GM12873 (cell line): Measurements from ENCODE around the gene KLHL2.

Experiments used
- TF ChIP-seq, protein P1 (sequence below): IDR thresholded peaks from 2 replicates; pipeline ENCODE4 v1.5.1; 2012; ENCODE audit warnings: low read depth, mild to moderate bottlenecking, moderate library complexity, low read length, control low read depth; ENCODE audit not compliant: insufficient read depth; ENCODE audit errors: missing control alignments

The KLHL2 gene

DNA sequence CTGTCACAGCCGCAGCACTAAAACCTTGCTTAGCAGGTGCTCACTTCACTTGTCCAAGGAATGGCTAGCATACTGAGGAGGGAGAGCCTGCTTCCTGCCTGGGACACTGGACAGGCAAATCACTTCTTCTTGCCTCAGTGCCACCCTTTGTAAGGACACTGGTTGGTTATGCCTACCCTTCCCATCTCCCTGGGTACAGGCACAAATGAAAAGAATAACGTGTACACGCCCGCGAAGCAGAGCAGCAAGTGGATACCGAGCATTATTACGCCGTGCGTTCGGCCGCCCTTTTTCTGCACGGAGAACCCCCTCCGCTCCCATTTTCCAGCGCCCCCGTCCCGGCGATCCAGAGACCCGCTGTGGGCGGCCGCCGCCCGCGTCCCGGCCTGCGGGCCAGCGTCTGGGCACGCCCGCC, 338 bp upstream of the KLHL2 start:
- TF ChIP-seq, protein P1, sequence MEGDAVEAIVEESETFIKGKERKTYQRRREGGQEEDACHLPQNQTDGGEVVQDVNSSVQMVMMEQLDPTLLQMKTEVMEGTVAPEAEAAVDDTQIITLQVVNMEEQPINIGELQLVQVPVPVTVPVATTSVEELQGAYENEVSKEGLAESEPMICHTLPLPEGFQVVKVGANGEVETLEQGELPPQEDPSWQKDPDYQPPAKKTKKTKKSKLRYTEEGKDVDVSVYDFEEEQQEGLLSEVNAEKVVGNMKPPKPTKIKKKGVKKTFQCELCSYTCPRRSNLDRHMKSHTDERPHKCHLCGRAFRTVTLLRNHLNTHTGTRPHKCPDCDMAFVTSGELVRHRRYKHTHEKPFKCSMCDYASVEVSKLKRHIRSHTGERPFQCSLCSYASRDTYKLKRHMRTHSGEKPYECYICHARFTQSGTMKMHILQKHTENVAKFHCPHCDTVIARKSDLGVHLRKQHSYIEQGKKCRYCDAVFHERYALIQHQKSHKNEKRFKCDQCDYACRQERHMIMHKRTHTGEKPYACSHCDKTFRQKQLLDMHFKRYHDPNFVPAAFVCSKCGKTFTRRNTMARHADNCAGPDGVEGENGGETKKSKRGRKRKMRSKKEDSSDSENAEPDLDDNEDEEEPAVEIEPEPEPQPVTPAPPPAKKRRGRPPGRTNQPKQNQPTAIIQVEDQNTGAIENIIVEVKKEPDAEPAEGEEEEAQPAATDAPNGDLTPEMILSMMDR, result no peak

DNA sequence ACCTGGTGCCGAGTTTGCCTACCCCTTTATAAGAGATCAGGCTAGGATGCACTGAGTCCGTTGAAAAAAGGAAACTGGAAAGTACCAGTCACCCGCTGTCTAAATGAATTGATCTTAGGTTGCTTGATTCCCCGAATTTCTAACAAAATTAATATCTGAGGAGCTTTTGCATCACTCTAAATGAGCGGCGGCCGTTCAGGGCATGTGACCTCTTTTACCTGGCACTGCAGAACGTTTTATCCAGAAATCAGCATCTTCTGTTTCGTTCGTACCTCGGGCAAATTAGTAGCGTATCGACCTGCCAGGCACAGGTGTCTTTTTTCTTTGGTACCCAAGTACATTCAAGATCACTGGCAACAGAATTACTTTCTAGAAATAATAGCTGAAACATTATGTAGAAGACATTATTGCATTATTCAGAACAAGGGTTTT, 876 bp downstream of the KLHL2 start:
- TF ChIP-seq, protein P1, result no peak

DNA sequence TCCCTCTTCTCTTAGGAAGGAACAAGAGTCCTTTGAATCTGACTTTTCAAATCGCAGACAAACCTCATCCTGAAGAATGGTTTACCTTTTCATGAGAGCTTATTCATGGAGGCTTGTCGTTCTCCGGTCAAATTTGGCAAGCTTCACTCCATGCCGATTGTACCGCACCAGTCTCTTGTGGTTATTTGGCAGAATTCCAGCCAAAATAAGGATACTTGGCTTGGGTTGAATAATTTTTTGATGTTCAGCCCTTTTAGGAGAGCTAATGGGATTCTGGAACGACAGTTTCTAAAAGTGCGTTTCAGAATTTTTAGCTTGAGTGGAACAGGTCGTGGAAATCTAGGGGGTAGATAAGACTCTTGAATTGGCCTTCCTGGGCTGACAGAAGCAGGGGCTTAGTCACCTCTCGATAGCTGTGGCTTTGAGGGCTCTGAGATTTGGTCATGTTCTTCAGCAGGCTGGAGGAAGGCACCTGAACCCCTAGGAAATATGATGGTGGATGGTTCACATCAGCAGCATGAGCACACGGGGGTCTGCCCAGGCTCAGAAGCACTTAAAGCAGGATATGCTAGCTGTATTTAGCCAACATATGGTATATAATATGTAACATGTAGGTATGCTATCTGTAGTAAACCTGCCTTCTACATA, 1.5 kb downstream of the KLHL2 start:
- TF ChIP-seq, protein P1, result no peak

DNA sequence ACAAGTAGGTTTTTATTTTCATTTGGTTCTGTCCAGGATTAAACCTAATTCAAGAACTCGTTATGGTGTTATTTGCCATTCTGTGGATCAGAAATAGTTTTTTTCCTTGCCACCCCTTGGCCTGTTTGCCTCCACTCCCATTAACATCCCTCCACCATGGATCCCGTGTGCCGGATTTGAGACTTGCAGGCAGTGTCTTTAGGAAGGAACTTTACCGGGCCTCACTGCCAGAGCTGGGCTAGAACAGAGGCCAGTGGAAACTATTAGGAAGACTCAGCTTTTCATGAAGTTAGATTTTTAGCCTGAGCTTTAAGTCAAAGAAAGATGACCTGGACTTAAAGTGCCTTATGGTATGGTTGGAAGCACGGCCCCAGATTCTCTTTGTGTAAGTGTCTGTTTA, 2.4 kb downstream of the KLHL2 start:
- TF ChIP-seq, protein P1, result no peak

DNA sequence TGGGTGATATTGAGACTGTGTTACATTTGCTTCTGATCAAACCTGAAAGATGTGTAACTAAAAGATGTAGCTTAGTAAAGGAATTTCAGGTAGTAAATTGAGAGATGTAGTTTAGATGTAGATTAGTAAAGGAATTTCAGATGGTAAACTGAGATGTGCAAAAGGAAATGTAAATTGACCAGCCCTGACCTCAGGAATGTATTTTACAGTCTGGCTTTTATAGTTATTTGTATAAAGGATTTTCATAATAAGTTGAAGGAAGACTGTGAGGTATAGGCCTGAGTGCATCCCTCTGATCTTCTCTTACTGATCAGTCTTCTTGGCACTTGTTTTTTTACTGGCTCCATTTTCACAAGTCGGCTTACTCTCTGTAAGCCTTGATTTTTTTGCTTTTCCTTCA, 3.2 kb downstream of the KLHL2 start:
- TF ChIP-seq, protein P1, result no peak

DNA sequence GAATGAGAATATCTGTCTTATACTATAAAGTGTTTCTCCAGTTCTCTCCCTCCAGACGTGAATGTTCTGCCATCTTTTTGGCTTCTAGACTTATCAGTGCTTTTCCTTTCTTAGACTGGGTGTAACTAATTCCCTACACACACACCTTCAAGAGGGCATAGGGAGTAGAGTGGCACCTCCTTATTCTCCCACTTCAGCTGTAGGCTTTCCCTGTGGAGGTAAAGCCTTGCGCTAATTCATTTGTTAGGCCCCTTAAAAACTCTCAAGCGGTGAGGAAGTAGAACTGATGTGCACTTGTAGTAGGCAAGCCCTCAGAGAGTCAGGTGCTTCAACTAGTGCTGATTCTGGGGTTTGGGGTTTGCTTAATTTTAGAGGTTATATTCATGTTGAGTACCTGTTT, 10.0 kb downstream of the KLHL2 start:
- TF ChIP-seq, protein P1, result no peak

DNA sequence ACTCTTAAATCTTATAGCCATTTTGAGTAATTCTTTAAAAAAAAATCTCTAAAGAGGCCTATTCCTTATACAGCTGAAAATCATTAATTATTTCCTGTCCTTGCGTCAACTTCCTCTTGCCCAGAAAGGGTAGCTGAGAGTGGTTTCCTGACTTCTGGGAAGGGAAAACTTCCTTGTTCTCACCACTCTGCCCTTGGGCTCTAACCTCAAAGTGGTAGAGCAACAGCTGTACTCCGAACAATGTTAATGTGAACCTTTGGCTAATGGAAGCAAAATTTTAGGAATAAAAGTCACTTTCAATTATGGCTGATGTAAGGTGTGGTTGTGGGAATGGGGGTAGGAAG, 15.3 kb downstream of the KLHL2 start:
- TF ChIP-seq, protein P1, result no peak

DNA sequence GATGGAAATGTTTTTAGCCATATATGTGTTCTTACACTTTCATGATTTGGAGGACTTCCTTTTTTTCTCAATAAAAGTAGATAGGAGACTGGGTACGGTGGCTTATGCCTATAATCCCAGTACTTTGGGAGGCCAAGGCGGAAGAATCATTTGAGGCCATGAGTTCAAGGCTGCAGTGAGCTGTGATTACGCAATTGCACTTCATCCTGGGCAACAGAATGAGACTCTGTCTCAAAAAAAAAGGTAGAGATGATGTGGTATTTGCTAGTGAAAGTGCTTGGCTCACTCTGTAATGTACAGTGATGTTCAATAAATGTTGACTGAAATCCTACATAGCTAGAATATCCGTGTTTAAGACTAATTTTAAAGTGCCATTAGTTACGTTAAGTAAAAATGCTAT, 27.4 kb downstream of the KLHL2 start:
- TF ChIP-seq, protein P1, result no peak
